ENCODE data around the gene WWP2.

GRCh38 chr16:69836257-69836656 is 74.1 kb downstream of the WWP2 start:
- TF ChIP-seq CTCF (IDR thresholded peaks at IDR 0.05) (no peak), POLR2A (IDR thresholded peaks at IDR 0.05) (no peak)

Measured in body of pancreas (tissue), 4 donors.